HepG2 (cell line): ENCODE data around the gene FOXS1. TPM values are rescaled to one million over a fixed set of nuclear protein-coding genes. Genes with fewer than 3 reads are reported as not detected.

Source experiments
- ARHGAP35 ChIP-seq: sonication (generic); formaldehyde crosslinking; IDR thresholded peaks from 2 replicates; pipeline ENCODE4 v1.9.0; 2022; ENCODE audit warnings: mild to moderate bottlenecking, inconsistent platforms, moderate library complexity, missing genetic modification reagents, borderline replicate concordance
- E2F5 ChIP-seq: sonication (generic); formaldehyde crosslinking; conservative IDR thresholded peaks from 2 replicates; pipeline ENCODE4 v1.4.0; 2020; ENCODE audit warnings: missing genetic modification reagents
- GLI4 ChIP-seq: sonication (generic); formaldehyde crosslinking; IDR thresholded peaks from 2 replicates; pipeline ENCODE4 v1.5.1; 2020; ENCODE audit warnings: missing genetic modification reagents, mild to moderate bottlenecking, moderate library complexity, borderline replicate concordance
- KLF15 ChIP-seq: sonication (generic); formaldehyde crosslinking; IDR thresholded peaks from 2 replicates; pipeline ENCODE4 v1.8.1; 2023; ENCODE audit warnings: borderline replicate concordance, mild to moderate bottlenecking, inconsistent platforms, missing genetic modification reagents, mixed read lengths
- SP4 ChIP-seq: sonication (generic); formaldehyde crosslinking; IDR thresholded peaks from 2 replicates; pipeline ENCODE4 v1.8.1; 2023; ENCODE audit warnings: mild to moderate bottlenecking, missing genetic modification reagents
- ZBTB43 ChIP-seq: sonication (generic); formaldehyde crosslinking; conservative IDR thresholded peaks from 2 replicates; pipeline ENCODE4 v1.4.0; 2020; ENCODE audit warnings: missing genetic modification reagents
- ZNF609 ChIP-seq: sonication (generic); formaldehyde crosslinking; IDR thresholded peaks from 2 replicates; pipeline ENCODE4 v1.4.0; 2020; ENCODE audit warnings: mild to moderate bottlenecking, missing genetic modification reagents, borderline replicate concordance
- ZNF644 ChIP-seq: IDR thresholded peaks from 2 replicates; pipeline ENCODE4 v1.6.1; 2016; ENCODE audit warnings: low read depth
- ZNF790 ChIP-seq: sonication (generic); formaldehyde crosslinking; IDR thresholded peaks from 2 replicates; pipeline ENCODE4 v1.8.0; 2022; ENCODE audit warnings: missing genetic modification reagents, mild to moderate bottlenecking, borderline replicate concordance
- ZNF841 ChIP-seq: sonication (generic); formaldehyde crosslinking; IDR thresholded peaks from 2 replicates; pipeline ENCODE4 v1.8.1; 2023; ENCODE audit warnings: missing genetic modification reagents, borderline replicate concordance
- polyA plus RNA-seq, 8 experiments: library from polyadenylated mRNA; depleted of rRNA in 3 of 8; stranded (reverse) in 7 of 8; unstranded in 1 of 8; fragments of >200 nt; fragmentation: Illumina TruSeq in 4 of 8; extraction: Trizol in 4 of 8; gene quantifications; 2 replicates each; pipeline versions ENCODE4 v1.2.1 to v1.2.3, GENCODE V29; 2011 to 2016; ENCODE audit warnings: low read depth in 4 of 8, missing spikeins in 1 of 8, mixed read lengths in 1 of 8; ENCODE audit not compliant: insufficient read depth in 1 of 8
- total RNA-seq, 5 experiments: library from RNA; depleted of rRNA; stranded (reverse); fragments of >200 nt; fragmentation: Illumina TruSeq; extraction: Trizol; gene quantifications; 2 replicates each; pipeline ENCODE4 v1.2.3, GENCODE V29; 2016; ENCODE audit warnings: low read depth in 1 of 5

Gene FOXS1
- total and polyA plus RNA-seq, 2 of the 13 experiments (the other 11 are each of a cell fraction or from before 2014, with no cell fraction given): not detected

GRCh38 chr20:31846793-31847138, 1.4 kb upstream of the FOXS1 start (continued):
- TF ChIP-seq ARHGAP35 (0 out of 2 replicates have a peak, but pooled peaks have one; percentile 45), SP4 (0 out of 2 replicates have a peak, but pooled peaks have one; percentile 30), ZNF644 (no peak), E2F5 (no peak), KLF15 (CRISPR knock-in tag) (no peak), ZNF790 (CRISPR knock-in tag) (no peak), ZNF841 (no peak), GLI4 (no peak), ZBTB43 (CRISPR knock-in tag) (no peak), ZNF609 (CRISPR knock-in tag) (no peak)
